ENCODE data around the gene JAKMIP1. TPM values are rescaled to one million over a fixed set of nuclear protein-coding genes. Genes with fewer than 3 reads are reported as not detected.

Gene JAKMIP1
- total and polyA plus RNA-seq, 2 of the 13 experiments (the other 11 are each of a cell fraction or from before 2014, with no cell fraction given): not detected

- TF ChIP-seq ZNF496 (CRISPR knock-in tag; IDR thresholded peaks at IDR 0.05; ENCODE audit: insufficient replicate concordance) (no peak), BCL6 (CRISPR knock-in tag; IDR thresholded peaks at IDR 0.05) (no peak), TP53 (CRISPR knock-in tag; conservative IDR thresholded peaks at IDR 0.05) (no peak), ZNF713 (CRISPR knock-in tag; IDR thresholded peaks at IDR 0.05) (no peak)
- TF ChIP-seq, protein P1, sequence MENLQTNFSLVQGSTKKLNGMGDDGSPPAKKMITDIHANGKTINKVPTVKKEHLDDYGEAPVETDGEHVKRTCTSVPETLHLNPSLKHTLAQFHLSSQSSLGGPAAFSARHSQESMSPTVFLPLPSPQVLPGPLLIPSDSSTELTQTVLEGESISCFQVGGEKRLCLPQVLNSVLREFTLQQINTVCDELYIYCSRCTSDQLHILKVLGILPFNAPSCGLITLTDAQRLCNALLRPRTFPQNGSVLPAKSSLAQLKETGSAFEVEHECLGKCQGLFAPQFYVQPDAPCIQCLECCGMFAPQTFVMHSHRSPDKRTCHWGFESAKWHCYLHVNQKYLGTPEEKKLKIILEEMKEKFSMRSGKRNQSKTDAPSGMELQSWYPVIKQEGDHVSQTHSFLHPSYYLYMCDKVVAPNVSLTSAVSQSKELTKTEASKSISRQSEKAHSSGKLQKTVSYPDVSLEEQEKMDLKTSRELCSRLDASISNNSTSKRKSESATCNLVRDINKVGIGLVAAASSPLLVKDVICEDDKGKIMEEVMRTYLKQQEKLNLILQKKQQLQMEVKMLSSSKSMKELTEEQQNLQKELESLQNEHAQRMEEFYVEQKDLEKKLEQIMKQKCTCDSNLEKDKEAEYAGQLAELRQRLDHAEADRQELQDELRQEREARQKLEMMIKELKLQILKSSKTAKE (CRISPR knock-in tag; IDR thresholded peaks at IDR 0.05; ENCODE audit: borderline replicate concordance): no peak
Measured at GRCh38 chr4:6029254-6029653, 171.1 kb downstream of the JAKMIP1 start (continued).

DNA sequence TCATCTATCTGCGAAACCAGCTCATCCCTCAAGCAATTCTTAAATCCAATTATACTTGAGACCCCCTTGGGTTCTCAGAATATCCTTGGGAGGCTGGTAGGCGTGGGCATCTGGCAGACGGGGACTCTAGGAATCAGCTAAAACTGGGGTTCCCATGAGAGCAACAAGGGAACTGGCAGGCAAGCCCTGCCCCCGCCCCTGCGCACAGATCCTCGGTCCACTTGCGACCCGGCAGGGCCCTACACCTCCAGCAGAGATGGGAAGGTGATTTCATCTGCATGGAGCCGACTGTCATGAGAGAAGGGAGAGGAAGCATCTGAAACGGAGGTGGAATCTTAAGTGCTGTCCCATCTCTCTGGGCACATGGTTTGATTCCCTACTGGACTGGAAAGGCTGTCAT is 172.2 kb downstream of the JAKMIP1 start:
- ChIA-PET CTCF (ENCODE audit: low intra/inter-chr PET ratio, low total read pairs) (no interaction called here), POLR2A (no interaction called here)
- Histone ChIP-seq H3K27me3 (ENCODE audit: control insufficient read depth in 1 of 2, insufficient read depth in 2 of 2, low read length in 2 of 2) (peaks cover 14 to 70% of the 10 kb centered on the region in 2 experiments), H4K20me1 (ENCODE audit: insufficient read depth, low read length) (peaks cover 4% of the 10 kb centered on the region; the same call in 1 of the 2 replicates), H3K4me1 (ENCODE audit: insufficient read depth, low read length) (no peaks in the 10 kb centered on the region), H3K4me2 (ENCODE audit: low read depth, low read length) (no peak overlapping the region), H3K9me3 (ENCODE audit: low read length) (no peaks in the 10 kb centered on the region), H2AFZ (ENCODE audit: low read length) (no peak overlapping the region), H3K9ac (ENCODE audit: insufficient read depth, low read depth, low read length) (no peak overlapping the region), H3K79me2 (ENCODE audit: insufficient read depth, low read length) (no peaks in the 10 kb centered on the region), H3K4me3 (replicated peaks in 1 of 3; ENCODE audit: insufficient read depth in 1 of 3, low read depth in 2 of 3, low read length in 3 of 3) (no peak overlapping the region), H3K27ac (ENCODE audit: extremely low read length, insufficient read depth, low read length) (no peak overlapping the region), H3K36me3 (replicated peaks in 1 of 2; ENCODE audit: control insufficient read depth in 1 of 2, insufficient read depth in 2 of 2, low read length in 2 of 2) (no peaks in the 10 kb centered on the region)
- in situ Hi-C loops (cut with HindIII; ENCODE audit: extremely low pct_ligation_motif_present, low pct_unique_long_range_greater_than_20kb) (no loop called here), intact Hi-C loops (cut with micrococcal nuclease; ENCODE audit: unreplicated experiment) (no loop called here)
- WGBS (ENCODE audit: low lambda C conversion rate): 4% methylated on average over 5 of the region's 10 CpGs
- DNase-seq (ENCODE audit: low spot score) (no peak), FAIRE-seq (no peak), ATAC-seq (no peak)
- no TSS peak for BruUV-seq (replicated peaks)
- TF ChIP-seq ZNF225 (CRISPR knock-in tag; IDR thresholded peaks at IDR 0.05): no peak
- no peak for TF ChIP-seq KAT7 (CRISPR knock-in tag; IDR thresholded peaks at IDR 0.05; ENCODE audit: borderline replicate concordance)
- no peak for TF ChIP-seq KLF9 (CRISPR knock-in tag; IDR thresholded peaks at IDR 0.05; ENCODE audit: low read depth)
- no peak for TF ChIP-seq NFYB (CRISPR knock-in tag; IDR thresholded peaks at IDR 0.05)
- no peak for TF ChIP-seq FOXC1 (CRISPR knock-in tag; IDR thresholded peaks at IDR 0.05; ENCODE audit: borderline replicate concordance)
- TF ChIP-seq TEAD2 (CRISPR knock-in tag; IDR thresholded peaks at IDR 0.05): no peak
- TF ChIP-seq TBL1XR1 (IDR thresholded peaks at IDR 0.05; ENCODE audit: borderline replicate concordance, low read length, partially characterized antibody): no peak
- no peak for TF ChIP-seq PCBP1 (IDR thresholded peaks at IDR 0.05; ENCODE audit: borderline replicate concordance, low read depth, low read length)
- no peak for TF ChIP-seq ZNF580 (CRISPR knock-in tag; IDR thresholded peaks at IDR 0.05; ENCODE audit: borderline replicate concordance, low read depth)
- TF ChIP-seq SKI (IDR thresholded peaks at IDR 0.05; ENCODE audit: partially characterized antibody): no peak
- no peak for TF ChIP-seq ZNF441 (CRISPR knock-in tag; IDR thresholded peaks at IDR 0.05; ENCODE audit: borderline replicate concordance)
- no peak for TF ChIP-seq ZNF296 (CRISPR knock-in tag; conservative IDR thresholded peaks at IDR 0.05)
- TF ChIP-seq MTF2 (CRISPR knock-in tag; IDR thresholded peaks at IDR 0.05; ENCODE audit: borderline replicate concordance): no peak
- no peak for TF ChIP-seq KAT8 (CRISPR knock-in tag; IDR thresholded peaks at IDR 0.05)
- no peak for TF ChIP-seq ZBTB8A (CRISPR knock-in tag; IDR thresholded peaks at IDR 0.05; ENCODE audit: borderline replicate concordance, low read depth)
- no peak for TF ChIP-seq JUND (CRISPR knock-in tag; IDR thresholded peaks at IDR 0.05)
- no peak for TF ChIP-seq ZNF234 (CRISPR knock-in tag; conservative IDR thresholded peaks at IDR 0.05)
- TF ChIP-seq IRX3 (CRISPR knock-in tag; IDR thresholded peaks at IDR 0.05; ENCODE audit: borderline replicate concordance, low read depth): no peak
- TF ChIP-seq ZNF354B (CRISPR knock-in tag; IDR thresholded peaks at IDR 0.05): no peak
- no peak for TF ChIP-seq ELF3 (CRISPR knock-in tag; IDR thresholded peaks at IDR 0.05)
